Measurements from ENCODE around the gene PAK1. TPM values are rescaled to one million over a fixed set of nuclear protein-coding genes. Genes with fewer than 3 reads are reported as not detected.
A peak's percentile ranks its signal among the peaks of the same experiment; 100 is the strongest.

The PAK1 gene
- total RNA-seq, 2 experiments from 2014 or later, result 85.7 to 91.5 TPM

DNA sequence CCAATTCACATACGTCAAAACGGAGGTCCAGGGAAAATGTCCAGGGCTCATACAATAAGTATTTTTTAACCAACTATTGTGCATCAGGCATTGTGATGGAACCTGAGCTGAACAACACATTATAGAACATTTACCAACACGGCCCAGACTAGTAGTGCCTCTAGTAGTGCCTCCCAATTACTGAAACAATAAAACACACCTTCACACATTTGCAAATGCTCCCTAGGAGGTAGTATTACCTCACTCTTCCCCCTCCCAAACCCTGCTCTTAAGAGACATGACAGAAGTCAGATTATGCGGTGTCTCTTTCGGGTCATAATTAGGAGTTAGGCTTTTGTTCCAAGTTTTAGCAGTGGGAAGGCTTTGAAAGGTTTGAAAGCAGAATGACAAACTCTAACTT lies 61.1 kb downstream of the PAK1 start:
- Mint-ChIP-seq H3K27ac (peak overlapping the region; percentile 12), H3K4me1 (ENCODE audit: low read depth) (peaks cover 48% of the 10 kb centered on the region), H3K4me3 (peak overlapping the region; percentile 19), H3K27me3 (ENCODE audit: low read depth) (no peaks in the 10 kb centered on the region), H3K36me3 (ENCODE audit: low read depth) (peaks cover 22% of the 10 kb centered on the region), H3K9me3 (ENCODE audit: insufficient read depth) (no peaks in the 10 kb centered on the region)
- ATAC-seq, result no peak
- ChIA-PET POLR2A (interaction anchor here (0.7 to 1.1 kb wide), 2 partner anchors 10 to 24 kb away, joined by 3 read pairs; no protein-coding TSS in a partner anchor), CTCF (interaction anchor here (1.1 to 2.5 kb wide), 6 partner anchors 19 to 62 kb away, joined by 4 to 19 read pairs (median 8); no protein-coding TSS in a partner anchor)
- DNase-seq, result no peak

- CTCF ChIA-PET, result interaction anchor here (0.8 to 2.5 kb wide), 15 partner anchors 8 to 136 kb away, joined by 3 to 19 read pairs (median 5); no protein-coding TSS in a partner anchor
- H3K4me1 Mint-ChIP-seq (ENCODE audit: low read depth), result peaks cover 51% of the 10 kb centered on the region
Observed at GRCh38 chr11:77411717-77412441, 62.0 kb downstream of the PAK1 start.

DNA sequence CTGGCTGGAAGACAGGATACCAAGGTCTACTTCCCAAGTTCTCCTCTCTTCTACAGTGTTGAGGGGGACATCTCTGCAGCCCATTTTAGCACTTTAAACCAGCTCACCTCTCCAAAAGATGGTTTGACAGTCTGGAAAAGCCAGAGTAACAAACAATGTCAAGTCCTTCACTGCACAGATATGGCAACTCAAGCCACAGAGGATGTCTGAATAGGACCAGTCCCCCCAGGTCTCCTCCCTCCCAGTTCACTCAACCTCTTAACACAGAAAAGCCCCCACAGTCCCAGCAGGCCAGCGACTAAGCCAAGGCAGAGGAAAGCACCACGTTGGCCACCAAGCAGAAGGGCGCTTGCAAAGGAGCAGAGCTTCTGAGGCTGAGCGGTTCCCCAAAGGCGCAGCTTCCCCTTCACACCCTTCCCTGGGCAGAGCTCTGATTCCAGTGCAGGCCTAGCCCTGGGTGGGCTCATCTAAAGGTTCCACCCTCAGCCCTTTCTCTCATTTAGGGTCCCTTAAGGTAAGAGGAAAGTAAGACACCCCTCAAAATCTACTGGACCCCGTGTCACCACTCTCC lies 62.7 kb downstream of the PAK1 start:
- ChIA-PET CTCF (interaction anchor here (1.0 to 2.5 kb wide), 13 partner anchors 8 to 137 kb away, joined by 3 to 19 read pairs (median 6); no protein-coding TSS in a partner anchor), POLR2A (interaction anchor here (0.9 to 1.8 kb wide), 3 partner anchors 10 to 60 kb away, joined by 3 to 6 read pairs (median 4); no protein-coding TSS in a partner anchor)
- no peaks in the 10 kb centered on the region for H3K9me3 Mint-ChIP-seq (ENCODE audit: insufficient read depth)

More at GRCh38 chr11:77411717-77412441, 62.0 kb downstream of the PAK1 start:
- Mint-ChIP-seq H3K9me3 (ENCODE audit: insufficient read depth) (no peaks in the 10 kb centered on the region), H3K4me3 (peak overlapping the region; percentile 90), H3K27me3 (ENCODE audit: low read depth) (no peaks in the 10 kb centered on the region), H3K27ac (peak overlapping the region; percentile 91), H3K36me3 (ENCODE audit: low read depth) (peaks cover 26% of the 10 kb centered on the region)
- DNase-seq (peak; percentile 88), ATAC-seq (peak; percentile 99)
- POLR2A ChIA-PET, result interaction anchor here (0.6 to 1.8 kb wide), 6 partner anchors 9 to 61 kb away, joined by 3 to 6 read pairs (median 4); no protein-coding TSS in a partner anchor

GRCh38 chr11:77410076-77410827 lies 63.6 kb downstream of the PAK1 start:
- H3K27ac Mint-ChIP-seq, result peak overlapping the region; percentile 37
- no peaks in the 10 kb centered on the region for H3K9me3 Mint-ChIP-seq (ENCODE audit: insufficient read depth)
- H3K27me3 Mint-ChIP-seq (ENCODE audit: low read depth), result no peaks in the 10 kb centered on the region
- H3K4me1 Mint-ChIP-seq (ENCODE audit: low read depth), result peaks cover 51% of the 10 kb centered on the region
- ATAC-seq, result no peak
- DNase-seq, result no peak
- peaks cover 30% of the 10 kb centered on the region for H3K36me3 Mint-ChIP-seq (ENCODE audit: low read depth)
- ChIA-PET CTCF (interaction anchor here (1.6 to 2.4 kb wide), 2 partner anchors 10 to 60 kb away, joined by 5 to 11 read pairs; no protein-coding TSS in a partner anchor), POLR2A (interaction anchor here (1.8 kb wide), 1 partner anchor 61 kb away, joined by 6 read pairs; no protein-coding TSS in a partner anchor)
- peak overlapping the region; percentile 90 for H3K4me3 Mint-ChIP-seq

More for the DNA sequence above, 62.7 kb downstream of the PAK1 start:
- peak overlapping the region; percentile 91 for H3K27ac Mint-ChIP-seq
- peak; percentile 58 for ATAC-seq
- peak overlapping the region; percentile 90 for H3K4me3 Mint-ChIP-seq
- peak; percentile 43 for DNase-seq
- H3K27me3 Mint-ChIP-seq (ENCODE audit: low read depth), result no peaks in the 10 kb centered on the region
- peaks cover 51% of the 10 kb centered on the region for H3K4me1 Mint-ChIP-seq (ENCODE audit: low read depth)
- H3K36me3 Mint-ChIP-seq (ENCODE audit: low read depth), result peaks cover 30% of the 10 kb centered on the region

GRCh38 chr11:77409046-77409445 lies 64.8 kb downstream of the PAK1 start:
- ATAC-seq, result no peak
- Mint-ChIP-seq H3K36me3 (ENCODE audit: low read depth) (peaks cover 30% of the 10 kb centered on the region), H3K27ac (no peak overlapping the region), H3K4me3 (no peak overlapping the region), H3K9me3 (ENCODE audit: insufficient read depth) (no peaks in the 10 kb centered on the region), H3K4me1 (ENCODE audit: low read depth) (peaks cover 51% of the 10 kb centered on the region), H3K27me3 (ENCODE audit: low read depth) (no peaks in the 10 kb centered on the region)
- POLR2A ChIA-PET, result no interaction called here
- CTCF ChIA-PET, result interaction anchor here (0.7 kb wide), 1 partner anchor 46 kb away, joined by 3 read pairs; no protein-coding TSS in a partner anchor
- DNase-seq, result no peak

DNA sequence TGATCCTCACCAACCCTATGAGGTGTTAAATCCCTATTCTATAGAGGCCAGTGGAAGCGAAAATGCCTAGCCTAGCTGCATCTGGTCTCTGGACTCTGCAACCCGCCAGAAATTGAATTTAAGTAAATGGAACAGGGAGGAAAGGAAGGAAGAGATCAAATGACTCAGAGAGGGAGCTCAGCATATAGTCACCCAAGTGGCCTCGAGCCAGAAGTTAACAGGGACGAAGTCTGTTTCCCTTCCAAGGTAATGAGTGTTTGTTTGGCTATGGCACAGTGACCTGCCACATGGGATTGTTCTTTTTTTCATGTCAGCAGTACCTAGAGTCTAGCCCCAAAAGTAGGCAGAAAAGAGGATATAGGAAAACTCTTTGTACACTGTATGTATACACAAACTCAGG lies 66.3 kb downstream of the PAK1 start:
- Mint-ChIP-seq H3K27me3 (ENCODE audit: low read depth) (no peaks in the 10 kb centered on the region), H3K36me3 (ENCODE audit: low read depth) (peaks cover 44% of the 10 kb centered on the region), H3K4me3 (no peak overlapping the region), H3K4me1 (ENCODE audit: low read depth) (peaks cover 61% of the 10 kb centered on the region), H3K9me3 (ENCODE audit: insufficient read depth) (no peaks in the 10 kb centered on the region), H3K27ac (no peak overlapping the region)
- CTCF ChIA-PET, result interaction anchor here (1.1 kb wide), 1 partner anchor 62 kb away, joined by 3 read pairs; no protein-coding TSS in a partner anchor
- ATAC-seq (no peak), DNase-seq (no peak)
- POLR2A ChIA-PET, result no interaction called here

GRCh38 chr11:77406396-77406795 lies 67.5 kb downstream of the PAK1 start:
- POLR2A ChIA-PET, result no interaction called here
- DNase-seq (no peak), ATAC-seq (no peak)
- CTCF ChIA-PET, result no interaction called here
- Mint-ChIP-seq H3K4me3 (no peak overlapping the region), H3K36me3 (ENCODE audit: low read depth) (peaks cover 48% of the 10 kb centered on the region), H3K27me3 (ENCODE audit: low read depth) (no peaks in the 10 kb centered on the region), H3K27ac (peak overlapping the region; percentile 53), H3K9me3 (ENCODE audit: insufficient read depth) (no peaks in the 10 kb centered on the region), H3K4me1 (ENCODE audit: low read depth) (peaks cover 65% of the 10 kb centered on the region)

DNA sequence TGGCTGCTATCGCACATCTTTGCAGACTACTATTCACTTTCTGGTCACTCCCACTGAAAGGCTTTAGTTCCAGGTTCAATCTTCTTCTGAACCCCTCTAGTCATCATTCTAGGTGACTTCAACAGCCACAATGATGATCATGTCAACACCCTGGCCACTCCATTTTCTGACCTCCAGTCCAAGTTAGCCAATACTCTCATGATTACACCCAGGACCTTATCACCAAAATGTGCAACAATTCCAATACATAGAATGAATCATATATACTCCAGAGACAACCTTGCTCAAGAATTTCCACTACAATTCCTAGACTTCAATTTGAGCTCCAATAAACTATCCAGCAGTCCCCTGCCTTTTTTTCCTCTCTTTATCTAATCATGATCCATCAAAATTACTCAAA lies 70.7 kb downstream of the PAK1 start:
- H3K36me3 Mint-ChIP-seq (ENCODE audit: low read depth), result peaks cover 48% of the 10 kb centered on the region
- no peaks in the 10 kb centered on the region for H3K9me3 Mint-ChIP-seq (ENCODE audit: insufficient read depth)
- DNase-seq (no peak), ATAC-seq (no peak)
- H3K4me1 Mint-ChIP-seq (ENCODE audit: low read depth), result peaks cover 49% of the 10 kb centered on the region
- no peaks in the 10 kb centered on the region for H3K27me3 Mint-ChIP-seq (ENCODE audit: low read depth)
- H3K4me3 Mint-ChIP-seq, result no peak overlapping the region
- ChIA-PET CTCF (interaction anchor here (1.0 to 1.5 kb wide), 3 partner anchors 9 to 145 kb away, joined by 3 to 7 read pairs (median 3); no protein-coding TSS in a partner anchor), POLR2A (interaction anchor here (1.4 kb wide), 1 partner anchor 9 kb away, joined by 3 read pairs; no protein-coding TSS in a partner anchor)
- H3K27ac Mint-ChIP-seq, result peak overlapping the region; percentile 8

DNA sequence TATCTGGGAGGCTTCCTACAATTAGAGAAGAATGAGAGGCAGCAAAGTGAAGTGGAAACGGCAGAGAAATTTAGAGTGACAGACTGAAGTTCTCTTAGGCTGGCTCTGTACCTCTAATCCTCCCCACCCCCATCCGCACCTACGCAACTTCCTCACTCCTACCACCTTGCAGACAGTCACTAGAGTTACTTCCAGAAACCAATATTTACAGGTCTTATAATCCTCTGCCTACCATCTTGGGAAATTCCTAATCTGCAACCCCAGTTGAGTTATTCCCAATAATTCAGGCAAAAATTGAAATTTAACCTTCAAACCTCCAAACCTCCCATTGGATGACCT lies 71.7 kb downstream of the PAK1 start:
- H3K36me3 Mint-ChIP-seq (ENCODE audit: low read depth), result peaks cover 41% of the 10 kb centered on the region
- no peak for DNase-seq
- no peak overlapping the region for H3K4me3 Mint-ChIP-seq
- ATAC-seq, result no peak
- H3K9me3 Mint-ChIP-seq (ENCODE audit: insufficient read depth), result no peaks in the 10 kb centered on the region
- ChIA-PET CTCF (interaction anchor here (1.0 kb wide), 1 partner anchor 39 kb away, joined by 4 read pairs; no protein-coding TSS in a partner anchor), POLR2A (no interaction called here)
- no peak overlapping the region for H3K27ac Mint-ChIP-seq
- H3K27me3 Mint-ChIP-seq (ENCODE audit: low read depth), result no peaks in the 10 kb centered on the region
- peaks cover 39% of the 10 kb centered on the region for H3K4me1 Mint-ChIP-seq (ENCODE audit: low read depth)

- CTCF ChIA-PET, result interaction anchor here (1.0 to 1.6 kb wide), 5 partner anchors 10 to 147 kb away, joined by 3 to 6 read pairs (median 4); no protein-coding TSS in a partner anchor
- peak overlapping the region; percentile 9 for H3K27ac Mint-ChIP-seq
- peaks cover 37% of the 10 kb centered on the region for H3K4me1 Mint-ChIP-seq (ENCODE audit: low read depth)
- POLR2A ChIA-PET, result interaction anchor here (0.9 kb wide), 1 partner anchor 10 kb away, joined by 4 read pairs; no protein-coding TSS in a partner anchor
- peaks cover 40% of the 10 kb centered on the region for H3K36me3 Mint-ChIP-seq (ENCODE audit: low read depth)
- no peaks in the 10 kb centered on the region for H3K27me3 Mint-ChIP-seq (ENCODE audit: low read depth)
- no peaks in the 10 kb centered on the region for H3K9me3 Mint-ChIP-seq (ENCODE audit: insufficient read depth)
- no peak overlapping the region for H3K4me3 Mint-ChIP-seq
- DNase-seq (no peak), ATAC-seq (no peak)
Observed at GRCh38 chr11:77401486-77402217, 72.2 kb downstream of the PAK1 start.

All from activated CD8-positive, alpha-beta T cell treated with anti-CD3 and anti-CD28 coated beads, Interleukin-2, amount 10 ng/mL, durations not matched to agents 7 days and 5 days (primary cell).